Stimulated activated CD4-positive, alpha-beta T cell treated with anti-CD3 and anti-CD28 coated beads, Interleukin-2, amount 100 ng/mL, for 4 hours (primary cell): ENCODE data around the gene DPY19L3.
"Not testable (repeated sequence)": the region's sequence is repeated elsewhere in the genome, so short reads cannot be mapped to it uniquely, and the experiment has no call there.

Experiments
- DNase-seq: peaks from one replicate; pipeline ENCODE4 v3.0.0-alpha.2; 2020; ENCODE audit warnings: low read depth

The DPY19L3 gene

GRCh38 chr19:32447534-32447933, 42.0 kb downstream of the DPY19L3 start:
- DNase-seq: not testable (repeated sequence)

GRCh38 chr19:32448026-32448425, 42.5 kb downstream of the DPY19L3 start:
- DNase-seq: no peak

GRCh38 chr19:32450217-32450616, 44.6 kb downstream of the DPY19L3 start:
- DNase-seq: no peak

GRCh38 chr19:32453736-32454135, 48.2 kb downstream of the DPY19L3 start:
- DNase-seq: no peak

- DNase-seq: no peak
These were observed 50.8 kb downstream of the DPY19L3 start for GRCh38 chr19:32456406-32456805.

- no peak for DNase-seq
These were observed 52.1 kb downstream of the DPY19L3 start for GRCh38 chr19:32457571-32458158.

GRCh38 chr19:32458500-32459123, 53.0 kb downstream of the DPY19L3 start:
- DNase-seq: no peak

- DNase-seq: no peak
These were observed 53.8 kb downstream of the DPY19L3 start for GRCh38 chr19:32459204-32459865.

GRCh38 chr19:32460476-32460875, 54.9 kb downstream of the DPY19L3 start:
- no peak for DNase-seq

GRCh38 chr19:32464279-32464678, 58.7 kb downstream of the DPY19L3 start:
- DNase-seq: no peak

- DNase-seq: no peak
These were observed 59.6 kb downstream of the DPY19L3 start for GRCh38 chr19:32465176-32465575.

- no peak for DNase-seq
These were observed 64.2 kb downstream of the DPY19L3 start for GRCh38 chr19:32469795-32470194.

- no peak for DNase-seq
These were observed 65.5 kb downstream of the DPY19L3 start for GRCh38 chr19:32471095-32471494.

- no peak for DNase-seq
These were observed 66.2 kb downstream of the DPY19L3 start for GRCh38 chr19:32471811-32472210.

GRCh38 chr19:32475141-32476031, 69.8 kb downstream of the DPY19L3 start:
- no peak for DNase-seq

GRCh38 chr19:32476032-32476350, 70.4 kb downstream of the DPY19L3 start:
- DNase-seq: no peak

- no peak for DNase-seq
These were observed 74.8 kb downstream of the DPY19L3 start for GRCh38 chr19:32480321-32480720.

- DNase-seq: no peak
These were observed 78.0 kb downstream of the DPY19L3 start for GRCh38 chr19:32483574-32483973.

- DNase-seq: no peak
These were observed 84.4 kb downstream of the DPY19L3 start for GRCh38 chr19:32489971-32490370.

- DNase-seq: no peak
These were observed 91.8 kb downstream of the DPY19L3 start for GRCh38 chr19:32497391-32497790.

- DNase-seq: no peak
These were observed 93.2 kb downstream of the DPY19L3 start for GRCh38 chr19:32498648-32499200.

GRCh38 chr19:32512498-32512897, 106.9 kb downstream of the DPY19L3 start:
- DNase-seq: not testable (repeated sequence)
